ENCODE results near the gene CLDN14. TPM values are rescaled to one million over a fixed set of nuclear protein-coding genes. Genes with fewer than 3 reads are reported as not detected.

CLDN14 gene
- total and polyA plus RNA-seq, 10 donors = 0.13 to 0.94 (median 0.35) TPM; not detected in 4

DNA sequence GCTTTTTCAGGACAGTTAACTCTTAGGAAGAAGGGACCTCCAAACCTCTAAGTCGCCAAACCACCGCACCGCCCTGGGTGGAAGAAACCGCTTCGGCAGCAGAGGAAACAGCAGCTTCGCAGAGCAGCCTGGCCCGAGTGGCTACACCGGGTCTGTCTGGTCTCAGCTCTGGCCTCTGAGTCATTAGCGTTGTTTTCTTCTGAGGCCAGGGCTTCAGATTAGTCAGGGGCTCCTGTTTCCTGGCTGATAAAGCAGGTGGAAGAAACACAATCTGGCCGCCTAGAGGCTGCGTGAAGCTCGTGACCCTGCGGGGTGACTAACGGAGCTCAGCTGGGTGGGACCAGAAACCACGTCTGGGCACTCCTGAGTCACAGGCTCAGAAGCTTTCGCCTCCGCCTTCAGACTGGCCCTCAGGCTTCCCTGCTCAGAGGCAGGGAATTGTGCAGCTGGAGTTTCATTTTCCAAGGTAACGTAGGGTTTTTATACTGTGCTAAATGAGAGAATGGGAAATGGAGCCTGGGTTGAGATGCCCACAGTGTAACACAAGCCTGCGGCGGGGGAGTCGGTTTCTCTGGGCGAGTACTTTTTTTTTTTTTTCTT, 49.9 kb downstream of the CLDN14 start:
- no peak for TF ChIP-seq POLR2A (IDR thresholded peaks at IDR 0.05)
- peak; percentile 76 to 87 (median 81) for TF ChIP-seq POLR2AphosphoS5 (IDR thresholded peaks at IDR 0.05)
- TF ChIP-seq, protein P1, sequence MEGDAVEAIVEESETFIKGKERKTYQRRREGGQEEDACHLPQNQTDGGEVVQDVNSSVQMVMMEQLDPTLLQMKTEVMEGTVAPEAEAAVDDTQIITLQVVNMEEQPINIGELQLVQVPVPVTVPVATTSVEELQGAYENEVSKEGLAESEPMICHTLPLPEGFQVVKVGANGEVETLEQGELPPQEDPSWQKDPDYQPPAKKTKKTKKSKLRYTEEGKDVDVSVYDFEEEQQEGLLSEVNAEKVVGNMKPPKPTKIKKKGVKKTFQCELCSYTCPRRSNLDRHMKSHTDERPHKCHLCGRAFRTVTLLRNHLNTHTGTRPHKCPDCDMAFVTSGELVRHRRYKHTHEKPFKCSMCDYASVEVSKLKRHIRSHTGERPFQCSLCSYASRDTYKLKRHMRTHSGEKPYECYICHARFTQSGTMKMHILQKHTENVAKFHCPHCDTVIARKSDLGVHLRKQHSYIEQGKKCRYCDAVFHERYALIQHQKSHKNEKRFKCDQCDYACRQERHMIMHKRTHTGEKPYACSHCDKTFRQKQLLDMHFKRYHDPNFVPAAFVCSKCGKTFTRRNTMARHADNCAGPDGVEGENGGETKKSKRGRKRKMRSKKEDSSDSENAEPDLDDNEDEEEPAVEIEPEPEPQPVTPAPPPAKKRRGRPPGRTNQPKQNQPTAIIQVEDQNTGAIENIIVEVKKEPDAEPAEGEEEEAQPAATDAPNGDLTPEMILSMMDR (IDR thresholded peaks at IDR 0.05 in 8 of 11, conservative IDR thresholded peaks at IDR 0.05 in 3 of 11) = peak in 4 of 11 experiments; percentile 13 to 24 (median 20)
- peaks cover 3 to 30% (median 23%) of the 10 kb centered on the region in 6 donors for H3K4me1 ChIP-seq
- H3K9me3 ChIP-seq = no peaks in the 10 kb centered on the region
- peaks cover 0 to 47% (median 0%) of the 10 kb centered on the region in 7 donors for H3K27me3 ChIP-seq (replicated peaks in 1 of 7)
- 3 to 11% (median 5%) methylated on average over 20 to 22 of the region's 22 CpGs for WGBS, 5 donors
- peak; percentile 85 for DNase-seq
- intact Hi-C loops (cut with DNase I; ENCODE audit: low total_unique reads) = no loop called here
- no peaks in the 10 kb centered on the region for H3K36me3 ChIP-seq
- H3K4me3 ChIP-seq = peak overlapping the region in 6 of 8 donors; percentile 5 to 53 (median 18)
- H3K27ac ChIP-seq = peak overlapping the region in 7 of 8 donors; percentile 60 to 77 (median 66)

DNA sequence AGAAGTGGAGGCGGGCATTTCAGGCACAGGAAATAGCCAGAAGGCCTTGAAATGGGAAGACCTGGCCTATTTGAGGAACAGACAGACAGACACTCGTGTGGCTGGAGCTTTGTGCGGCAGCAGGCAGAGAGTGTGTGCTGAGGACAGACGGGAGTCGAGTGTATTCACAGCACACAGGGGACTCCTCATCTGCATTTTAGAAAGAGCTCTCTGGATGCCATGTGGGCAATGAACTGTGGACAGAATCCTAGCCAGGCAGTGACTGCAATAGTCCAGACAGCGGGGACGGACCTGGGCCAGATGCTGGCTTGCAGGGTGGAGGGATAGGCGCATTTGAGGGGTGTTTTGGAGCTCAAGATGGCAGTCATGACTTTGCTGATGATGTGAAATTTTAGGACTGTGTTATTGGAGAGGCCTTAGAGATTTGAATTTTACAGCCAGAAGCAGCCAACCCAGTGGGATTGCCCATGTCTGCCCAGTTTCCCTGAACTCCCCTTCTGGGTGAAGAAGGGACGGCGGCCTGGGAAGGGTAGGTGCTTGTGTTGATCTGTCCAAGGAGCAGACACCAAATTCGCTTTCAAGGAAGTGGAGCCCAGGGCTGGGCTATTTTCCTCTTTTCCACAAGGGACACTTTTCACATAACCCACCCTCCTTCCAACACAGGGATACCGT, 51.0 kb downstream of the CLDN14 start:
- TF ChIP-seq POLR2A (IDR thresholded peaks at IDR 0.05) (no peak), POLR2AphosphoS5 (IDR thresholded peaks at IDR 0.05) (no peak)
- TF ChIP-seq, protein P1 (IDR thresholded peaks at IDR 0.05 in 8 of 11, conservative IDR thresholded peaks at IDR 0.05 in 3 of 11) = no peak
- H3K36me3 ChIP-seq = no peaks in the 10 kb centered on the region
- DNase-seq = no peak
- 69 to 80% (median 78%) methylated on average over 12 of the region's 12 CpGs for WGBS, 5 donors
- peak overlapping the region in 3 of 8 donors; percentile 63 to 73 (median 66) for H3K27ac ChIP-seq
- no peak overlapping the region for H3K4me3 ChIP-seq
- no peaks in the 10 kb centered on the region for H3K9me3 ChIP-seq
- intact Hi-C loops (cut with DNase I; ENCODE audit: low total_unique reads) = no loop called here
- peaks cover 3 to 30% (median 23%) of the 10 kb centered on the region in 6 donors for H3K4me1 ChIP-seq
- H3K27me3 ChIP-seq (replicated peaks in 1 of 7) = peaks cover 0 to 46% (median 0%) of the 10 kb centered on the region in 7 donors

DNA sequence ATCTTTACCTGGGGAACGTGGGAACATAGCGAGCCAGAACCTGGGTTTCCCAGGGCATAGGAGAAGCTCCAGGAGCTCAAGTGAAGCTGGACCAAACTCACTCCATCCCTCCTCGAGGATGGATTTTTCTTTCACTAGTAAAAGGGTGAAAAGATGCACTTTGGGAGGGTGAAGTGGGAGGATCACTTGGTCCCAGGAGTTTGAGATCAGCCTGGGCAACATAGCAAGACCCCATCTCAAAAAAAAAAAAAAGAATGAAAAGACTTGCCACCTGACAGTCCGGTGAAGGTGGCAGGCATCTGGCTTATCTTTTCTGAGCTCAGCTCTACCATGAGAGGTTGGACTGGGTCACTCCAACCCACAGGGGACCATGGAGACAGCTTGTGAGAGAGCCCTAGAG, 52.4 kb downstream of the CLDN14 start:
- Histone ChIP-seq H3K27ac (no peak overlapping the region), H3K27me3 (replicated peaks in 1 of 7) (peaks cover 0 to 35% (median 0%) of the 10 kb centered on the region in 7 donors), H3K4me3 (no peak overlapping the region), H3K36me3 (no peaks in the 10 kb centered on the region), H3K4me1 (peaks cover 3 to 30% (median 23%) of the 10 kb centered on the region in 6 donors), H3K9me3 (no peaks in the 10 kb centered on the region)
- DNase-seq = no peak
- TF ChIP-seq POLR2A (IDR thresholded peaks at IDR 0.05) (no peak), POLR2AphosphoS5 (IDR thresholded peaks at IDR 0.05) (no peak)
- TF ChIP-seq, protein P1 (IDR thresholded peaks at IDR 0.05 in 8 of 11, conservative IDR thresholded peaks at IDR 0.05 in 3 of 11) = no peak
- intact Hi-C loops (cut with DNase I; ENCODE audit: low total_unique reads) = no loop called here
- 85 to 97% (median 95%) methylated on average over 4 of the region's 4 CpGs for WGBS, 5 donors

DNA sequence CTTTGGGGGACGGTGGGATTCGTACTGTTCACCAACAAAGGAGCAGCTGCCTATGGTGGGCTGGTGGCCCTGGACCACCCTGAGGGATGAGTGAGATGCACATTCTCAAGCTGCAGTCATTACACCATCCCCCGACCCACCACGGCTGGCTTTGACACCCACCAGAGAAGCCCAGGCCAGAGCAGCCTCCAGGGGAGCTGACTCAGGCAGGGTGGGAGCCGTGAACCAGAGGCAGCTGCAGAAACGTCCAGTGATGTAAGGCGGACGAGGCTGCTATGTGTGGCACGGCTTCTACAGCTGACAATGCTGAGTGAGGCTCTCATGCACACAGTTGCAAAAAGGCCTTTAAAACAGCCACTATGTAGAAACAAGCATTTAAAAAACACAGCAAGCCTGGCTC, 54.6 kb downstream of the CLDN14 start:
- H3K27ac ChIP-seq = no peak overlapping the region
- TF ChIP-seq, protein P1 (IDR thresholded peaks at IDR 0.05 in 8 of 11, conservative IDR thresholded peaks at IDR 0.05 in 3 of 11) = no peak
- TF ChIP-seq POLR2A (IDR thresholded peaks at IDR 0.05) (no peak), POLR2AphosphoS5 (IDR thresholded peaks at IDR 0.05) (no peak)
- H3K36me3 ChIP-seq = no peaks in the 10 kb centered on the region
- WGBS, 5 donors = 84 to 96% (median 90%) methylated on average over 9 of the region's 9 CpGs
- peaks cover 0 to 12% (median 0%) of the 10 kb centered on the region in 7 donors for H3K27me3 ChIP-seq (replicated peaks in 1 of 7)
- intact Hi-C loops (cut with DNase I; ENCODE audit: low total_unique reads) = no loop called here
- no peaks in the 10 kb centered on the region for H3K9me3 ChIP-seq
- peaks cover 0 to 20% (median 14%) of the 10 kb centered on the region in 6 donors for H3K4me1 ChIP-seq
- no peak overlapping the region for H3K4me3 ChIP-seq
- no peak for DNase-seq
